Ovary (tissue), 3 donors: ENCODE data around the gene PRKG1.

Experiments
- CTCF ChIP-seq, 3 donors: fragments of 450-650 bp in 2 of 3; fragments of 200-600 bp in 1 of 3; IDR thresholded peaks; one replicate each; pipeline versions ENCODE4 v1.5.1 to v1.8.0; 2016 to 2022; ENCODE audit warnings: antibody characterized with exemption in 3 of 3, mild to moderate bottlenecking in 1 of 3
- EP300 ChIP-seq: sonication (generic); formaldehyde crosslinking; IDR thresholded peaks from one replicate; pipeline ENCODE4 v1.6.1; 2017; ENCODE audit warnings: antibody characterized with exemption
- POLR2A ChIP-seq: fragments of 450-650 bp; IDR thresholded peaks from one replicate; pipeline ENCODE4 v1.6.1; 2017; ENCODE audit warnings: antibody characterized with exemption, mild to moderate bottlenecking, moderate library complexity
- donor health status: DM: no; HTN: no; CAD: no.

- TF ChIP-seq POLR2A (no peak), CTCF (IDR thresholded peaks at IDR 0.05) (no peak), EP300 (no peak)
Observed at GRCh38 chr10:51326174-51326573, 251.9 kb downstream of the PRKG1 start.
